ENCODE results near the gene CHRD.

GRCh38 chr3:184351511-184352148 is 28.2 kb upstream of the CHRD start:
- TF ChIP-seq CTCF (IDR thresholded peaks at IDR 0.05) (no peak), POLR2A (IDR thresholded peaks at IDR 0.05) (no peak)

Measured in esophagus squamous epithelium (tissue), 4 donors.